GM19240 (cell line): ENCODE data around the gene ERN2.
"Not testable (repeated sequence)": the region's sequence is repeated elsewhere in the genome, so short reads cannot be mapped to it uniquely, and the experiment has no call there.

Source experiments
- DNase-seq: peaks from one replicate; pipeline ENCODE4 v3.0.0; 2011; ENCODE audit warnings: low spot score; ENCODE audit not compliant: insufficient read length

The ERN2 gene

DNA sequence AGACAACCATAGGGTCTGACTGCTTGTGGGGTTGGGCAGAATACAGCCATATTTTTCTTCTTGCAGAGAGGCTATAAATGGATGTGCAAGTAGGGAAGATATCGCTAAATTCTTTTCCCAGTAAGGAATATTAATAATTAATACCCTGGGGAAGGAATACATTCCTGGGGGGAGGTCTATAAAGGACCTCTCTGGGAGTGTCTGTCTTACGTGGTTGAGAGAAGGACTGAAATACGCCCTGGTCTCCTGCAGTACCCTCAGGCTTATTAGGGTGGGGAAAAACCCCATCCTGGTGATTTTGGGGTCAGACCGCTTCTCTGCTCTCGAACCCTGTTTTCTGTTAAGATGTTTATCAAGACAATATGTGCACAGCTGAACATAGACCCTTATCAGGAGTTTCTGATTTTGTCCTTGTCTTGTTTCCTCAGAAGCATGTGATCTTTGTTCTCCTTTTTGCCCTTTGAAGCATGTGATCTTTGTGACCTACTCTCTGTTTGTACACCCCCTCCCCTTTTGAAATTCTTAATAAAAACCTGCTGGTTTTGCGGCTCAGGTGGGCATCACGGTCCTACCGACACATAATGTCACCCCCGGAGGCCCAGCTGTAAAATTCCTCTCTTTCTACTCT lies 9.7 kb upstream of the ERN2 start:
- not testable (repeated sequence) for DNase-seq

- no peak for DNase-seq
Observed at GRCh38 chr16:23716484-23716883, 3.5 kb upstream of the ERN2 start.

DNA sequence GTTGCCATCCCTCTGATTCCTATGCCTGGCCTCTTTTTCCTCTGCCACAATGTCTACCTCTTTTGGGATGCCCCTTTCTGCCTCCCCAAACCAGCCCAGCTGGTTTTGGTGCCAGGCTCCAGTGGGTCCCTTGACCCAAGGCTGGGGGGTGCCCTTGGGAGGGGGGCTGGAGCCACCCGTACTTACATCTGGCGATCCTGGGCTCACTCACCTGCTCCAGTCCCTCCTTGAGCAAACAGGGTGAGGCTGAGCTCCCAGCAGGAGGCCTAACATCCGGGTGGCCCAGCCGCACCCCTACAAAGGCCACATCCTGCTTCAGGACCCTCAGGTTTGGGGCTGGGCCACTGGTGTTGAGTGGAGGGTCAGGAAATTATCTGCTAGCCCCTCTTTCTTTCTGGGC lies 1.2 kb downstream of the ERN2 start:
- no peak for DNase-seq

DNA sequence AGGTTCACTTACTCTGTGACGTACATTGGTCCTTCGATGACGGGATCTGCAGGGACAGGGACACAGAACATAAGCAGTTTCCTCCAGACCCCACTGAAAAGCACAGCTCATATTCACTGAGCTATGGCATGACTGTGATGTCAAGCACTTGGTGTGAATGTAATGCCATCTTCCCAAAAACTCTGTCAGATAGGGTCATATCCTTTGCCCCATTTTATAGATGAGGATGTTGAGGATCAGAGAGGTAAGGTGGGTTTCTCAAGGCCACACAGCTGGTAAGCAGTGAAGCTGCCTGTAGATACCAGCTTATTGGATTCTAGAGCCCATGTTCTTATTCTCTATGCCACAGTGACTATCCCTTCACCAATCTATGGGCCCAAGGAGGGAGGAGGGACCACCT lies 2.5 kb downstream of the ERN2 start:
- DNase-seq, result no peak

- DNase-seq, result no peak
Observed at GRCh38 chr16:23710008-23710407, 3.0 kb downstream of the ERN2 start.

- DNase-seq, result no peak
Observed at GRCh38 chr16:23709536-23709935, 3.5 kb downstream of the ERN2 start.

GRCh38 chr16:23706439-23706838 lies 6.6 kb downstream of the ERN2 start:
- DNase-seq, result no peak

- no peak for DNase-seq
Observed at GRCh38 chr16:23705517-23705902, 7.5 kb downstream of the ERN2 start.

- DNase-seq, result no peak
Observed at GRCh38 chr16:23704772-23705516, 8.1 kb downstream of the ERN2 start.

DNA sequence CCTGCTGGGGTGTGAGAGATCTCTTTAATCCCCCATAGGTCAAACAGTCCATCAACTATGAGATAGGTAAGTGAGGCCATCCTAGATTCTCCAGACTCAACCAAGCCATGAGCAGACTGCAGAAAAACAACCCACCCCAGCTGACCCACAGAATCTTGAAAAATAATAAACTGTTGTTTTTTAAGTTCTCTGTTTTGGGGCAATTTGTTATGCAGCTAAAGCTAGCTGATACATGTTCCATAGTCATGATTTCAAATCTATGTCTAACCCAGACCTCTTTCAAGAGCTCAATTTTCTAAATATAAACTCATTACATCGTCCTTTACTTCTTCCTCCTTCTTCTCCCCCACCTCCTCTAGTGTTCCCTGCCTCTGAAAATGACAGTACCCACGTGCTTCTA lies 10.1 kb downstream of the ERN2 start:
- DNase-seq, result no peak

- no peak for DNase-seq
Observed at GRCh38 chr16:23701045-23701444, 12.0 kb downstream of the ERN2 start.

GRCh38 chr16:23700509-23700908 lies 12.5 kb downstream of the ERN2 start:
- DNase-seq, result no peak

DNA sequence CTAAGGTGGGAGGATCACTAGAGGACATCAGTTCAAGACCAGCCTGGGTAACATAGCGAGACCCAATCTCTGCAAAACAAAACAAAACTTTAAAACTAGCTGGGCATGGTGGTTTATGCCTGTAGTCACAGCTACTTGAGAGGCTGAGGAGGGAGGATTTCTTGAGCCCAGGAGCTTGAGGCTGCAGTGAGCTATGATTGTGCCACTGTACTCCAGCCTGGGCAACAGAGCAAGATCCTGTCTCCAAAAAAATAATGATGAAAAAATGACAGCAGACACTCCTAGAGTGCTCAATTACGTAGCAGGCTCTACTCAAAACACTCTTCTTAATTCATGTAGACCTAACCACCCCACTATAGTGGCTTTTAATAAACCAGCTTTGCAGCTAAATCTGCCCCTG lies 12.9 kb downstream of the ERN2 start:
- DNase-seq, result no peak

DNA sequence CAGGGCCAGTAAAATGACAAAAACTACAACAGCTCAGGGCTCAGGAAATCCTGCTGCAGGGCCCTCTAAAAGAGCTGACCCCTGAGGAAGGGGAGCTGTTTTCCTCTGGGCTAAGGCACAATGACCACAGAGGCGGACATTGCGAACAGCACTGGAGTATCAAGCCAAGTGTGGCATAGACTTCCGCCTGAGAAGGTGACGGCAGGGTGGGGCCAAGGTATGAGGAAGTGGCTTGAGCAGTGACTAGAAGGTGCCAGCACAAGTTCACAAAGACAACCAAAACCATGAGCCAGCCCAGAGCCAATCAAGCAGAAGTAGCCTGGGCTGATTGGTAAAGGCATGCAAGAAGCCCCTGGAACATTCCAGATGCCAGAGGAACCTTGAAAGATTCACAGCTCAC lies 13.9 kb downstream of the ERN2 start:
- DNase-seq, result no peak

DNA sequence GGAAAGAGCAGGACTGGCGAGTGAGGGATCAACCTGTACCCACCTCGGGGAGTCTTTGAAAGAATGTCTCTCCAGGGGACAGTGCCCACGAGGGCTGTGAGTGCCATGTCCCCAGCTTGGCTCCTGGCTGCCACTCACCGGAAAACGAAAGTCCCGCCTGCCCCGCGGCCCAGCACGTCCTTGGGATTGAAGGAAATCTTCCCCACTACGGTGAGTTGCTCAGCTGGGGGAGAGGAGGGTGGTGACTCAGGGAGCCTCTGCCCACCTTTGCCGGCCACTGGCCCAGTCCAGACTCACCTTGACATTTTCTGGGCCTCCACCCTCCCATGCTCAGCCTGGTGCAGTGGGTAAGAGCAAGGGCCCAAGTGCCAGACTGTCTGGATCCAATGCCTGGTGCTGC lies 17.3 kb downstream of the ERN2 start:
- DNase-seq, result no peak

DNA sequence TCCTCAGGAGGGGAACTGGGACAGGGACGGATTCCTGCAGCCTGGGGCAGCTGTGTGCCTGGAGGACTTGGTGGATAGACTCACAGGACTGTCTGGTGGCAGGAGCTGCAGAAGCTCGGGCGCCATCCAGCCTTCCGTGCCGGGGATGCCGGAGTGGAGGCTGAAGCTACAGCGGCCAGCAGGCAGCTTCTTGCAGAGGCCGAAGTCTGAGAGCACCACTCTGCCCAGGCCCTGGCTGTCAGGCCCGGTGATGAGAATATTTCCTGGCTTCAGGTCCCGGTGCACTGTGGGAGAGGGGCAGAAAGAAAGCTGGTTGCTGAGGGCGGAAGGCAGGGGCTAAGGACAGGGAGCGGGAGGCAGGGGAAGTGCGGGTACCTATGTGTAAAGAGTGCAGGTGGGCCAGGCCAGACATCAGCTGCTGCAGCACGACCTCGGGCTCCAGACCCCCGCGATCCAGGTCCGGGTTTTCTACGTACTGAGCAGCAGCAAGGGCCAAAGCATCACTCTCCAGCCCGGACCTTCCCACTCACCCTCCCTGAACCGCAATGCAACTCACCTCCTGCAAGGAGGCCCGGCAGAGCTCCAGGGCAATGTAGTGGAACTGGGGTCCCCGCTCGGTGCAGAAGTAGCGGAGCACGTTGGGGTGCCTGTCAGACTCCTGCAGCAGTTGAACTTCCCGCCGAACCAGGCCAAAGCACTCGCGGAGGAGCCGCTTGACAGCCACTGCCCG lies 18.2 kb downstream of the ERN2 start:
- no peak for DNase-seq

GRCh38 chr16:23694265-23694643 lies 18.8 kb downstream of the ERN2 start:
- no peak for DNase-seq

- no peak for DNase-seq
Observed at GRCh38 chr16:23692190-23692837, 20.7 kb downstream of the ERN2 start.

GRCh38 chr16:23691483-23692189 lies 21.4 kb downstream of the ERN2 start:
- DNase-seq, result no peak

- no peak for DNase-seq
Observed at GRCh38 chr16:23690771-23691482, 22.1 kb downstream of the ERN2 start.
